GM19463 (cell line): Measurements from ENCODE around the gene TNS1.

Experiments
- ATAC-seq: cut with Tn5 transposase; IDR thresholded peaks from one replicate; pipeline ENCODE4 v1.9.1; 2021; ENCODE audit warnings: mild to moderate bottlenecking, moderate library complexity; ENCODE audit not compliant: unreplicated experiment

TNS1 gene

GRCh38 chr2:217919204-217919603, 83.6 kb downstream of the TNS1 start:
- ATAC-seq: no peak

GRCh38 chr2:217918308-217919024, 84.3 kb downstream of the TNS1 start:
- no peak for ATAC-seq

- ATAC-seq: no peak
Measured at GRCh38 chr2:217916504-217917254, 86.1 kb downstream of the TNS1 start.

- no peak for ATAC-seq
Measured at GRCh38 chr2:217915706-217916105, 87.1 kb downstream of the TNS1 start.

- no peak for ATAC-seq
Measured at GRCh38 chr2:217914878-217915277, 87.9 kb downstream of the TNS1 start.

GRCh38 chr2:217914078-217914477, 88.7 kb downstream of the TNS1 start:
- ATAC-seq: no peak

- no peak for ATAC-seq
Measured at GRCh38 chr2:217913436-217913835, 89.4 kb downstream of the TNS1 start.

- ATAC-seq: no peak
Measured at GRCh38 chr2:217912098-217913024, 90.4 kb downstream of the TNS1 start.

GRCh38 chr2:217911283-217912097, 91.3 kb downstream of the TNS1 start:
- no peak for ATAC-seq

GRCh38 chr2:217910875-217911212, 92.0 kb downstream of the TNS1 start:
- ATAC-seq: no peak

GRCh38 chr2:217909156-217909820, 93.5 kb downstream of the TNS1 start:
- ATAC-seq: no peak

- ATAC-seq: no peak
Measured at GRCh38 chr2:217908544-217908943, 94.3 kb downstream of the TNS1 start.

GRCh38 chr2:217907266-217907665, 95.5 kb downstream of the TNS1 start:
- ATAC-seq: no peak

GRCh38 chr2:217906798-217907197, 96.0 kb downstream of the TNS1 start:
- ATAC-seq: no peak

GRCh38 chr2:217905896-217906295, 96.9 kb downstream of the TNS1 start:
- no peak for ATAC-seq

GRCh38 chr2:217905395-217905794, 97.4 kb downstream of the TNS1 start:
- ATAC-seq: no peak

GRCh38 chr2:217904614-217904965, 98.2 kb downstream of the TNS1 start:
- ATAC-seq: no peak

- no peak for ATAC-seq
Measured at GRCh38 chr2:217903859-217904613, 98.8 kb downstream of the TNS1 start.

- no peak for ATAC-seq
Measured at GRCh38 chr2:217903142-217903858, 99.5 kb downstream of the TNS1 start.
